Renal cortex interstitium (tissue), 11 donors: ENCODE results near the gene SLC66A1. TPM values are rescaled to one million over a fixed set of nuclear protein-coding genes. Genes with fewer than 3 reads are reported as not detected.
"Not testable (repeated sequence)": the region's sequence is repeated elsewhere in the genome, so short reads cannot be mapped to it uniquely, and the experiment has no call there.

ENCODE experiments used
- DNase-seq, 11 donors: peaks; one replicate each; pipeline ENCODE4 v3.0.0-alpha.2; 2013; ENCODE audit warnings: low read depth in 9 of 11, low spot score in 4 of 11; ENCODE audit errors: extremely low read depth in 1 of 11
- polyA plus RNA-seq, 3 donors: library from polyadenylated mRNA; unstranded; fragments of 120-200 nt; gene quantifications; one replicate each; pipeline ENCODE4 v1.2.1, GENCODE V29; 2013; ENCODE audit not compliant: insufficient read length in 3 of 3

SLC66A1 gene
- polyA plus RNA-seq, 3 donors: 10.1 to 16.8 (median 15.7) TPM

DNA sequence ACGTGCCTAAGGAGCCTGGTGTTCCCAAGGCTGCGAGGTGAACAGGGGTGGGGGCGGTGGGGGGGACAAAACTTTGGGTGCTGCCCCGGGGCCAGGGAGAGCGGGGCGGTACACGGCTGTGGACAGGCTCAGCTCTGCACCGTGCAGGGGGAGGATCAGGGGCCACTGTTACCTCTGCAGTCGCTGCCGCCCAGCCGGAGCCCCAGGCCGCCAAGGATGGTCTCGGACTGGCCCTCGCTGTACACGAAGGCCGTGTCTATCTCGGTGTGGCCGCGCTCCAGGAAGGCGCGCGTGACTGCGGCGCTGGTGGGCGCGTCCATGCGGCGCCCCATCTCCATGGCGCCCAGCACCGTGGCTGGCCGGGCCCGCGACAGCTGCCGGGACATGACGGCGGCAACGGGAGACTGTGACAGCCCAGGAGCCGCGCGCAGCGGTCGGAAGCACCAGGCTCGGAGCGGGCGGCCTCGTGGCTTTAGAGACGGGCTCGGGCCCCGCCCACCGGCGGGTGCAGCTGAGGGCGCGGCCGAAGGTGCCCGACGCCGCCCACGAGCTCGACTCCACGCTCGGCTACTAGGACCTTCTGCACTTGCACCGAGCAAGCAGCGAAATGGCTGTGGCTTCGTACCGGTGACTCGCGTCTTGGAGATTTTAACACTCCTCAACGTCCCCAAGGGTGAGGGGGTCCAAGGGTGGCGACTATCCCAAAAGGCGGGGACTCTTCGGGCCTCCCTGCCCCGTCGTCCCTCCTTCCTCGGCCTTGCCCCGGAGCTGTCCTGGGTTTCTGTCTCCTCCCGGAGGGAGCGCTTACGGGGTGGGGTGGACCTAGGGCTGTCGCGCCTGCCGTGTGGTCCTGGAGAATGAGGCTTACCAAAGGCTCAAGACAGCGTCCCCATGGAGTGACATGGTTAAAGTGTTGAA lies 23.5 kb upstream of the SLC66A1 start, which contains the start of gene AKR7A3:
AKR7A3 (minus strand) TSS at position 447 of the 918 bp plus-strand sequence; CDS start at position 386, 61 bp downstream.
- peak in 1 of 11 donors; percentile 15 for DNase-seq

DNA sequence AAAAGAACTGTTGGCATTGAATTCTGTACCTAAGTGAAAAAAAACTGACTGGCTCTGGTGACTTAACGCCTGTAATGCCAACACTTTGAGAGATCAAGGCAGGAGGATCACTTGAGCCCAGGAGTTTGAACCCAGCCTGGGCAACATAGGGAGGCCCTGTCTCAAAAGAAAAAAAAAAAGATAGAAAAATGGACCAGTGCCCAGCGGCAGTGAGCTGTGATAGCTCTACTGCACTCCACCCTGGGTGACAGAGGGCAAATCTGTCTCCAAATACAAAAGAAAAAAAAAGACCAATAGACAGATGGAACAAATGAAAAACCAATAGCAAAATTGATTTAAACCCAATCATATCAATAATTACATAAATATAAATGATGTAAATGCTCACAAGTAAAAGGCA lies 22.9 kb upstream of the SLC66A1 start:
- no peak for DNase-seq

DNA sequence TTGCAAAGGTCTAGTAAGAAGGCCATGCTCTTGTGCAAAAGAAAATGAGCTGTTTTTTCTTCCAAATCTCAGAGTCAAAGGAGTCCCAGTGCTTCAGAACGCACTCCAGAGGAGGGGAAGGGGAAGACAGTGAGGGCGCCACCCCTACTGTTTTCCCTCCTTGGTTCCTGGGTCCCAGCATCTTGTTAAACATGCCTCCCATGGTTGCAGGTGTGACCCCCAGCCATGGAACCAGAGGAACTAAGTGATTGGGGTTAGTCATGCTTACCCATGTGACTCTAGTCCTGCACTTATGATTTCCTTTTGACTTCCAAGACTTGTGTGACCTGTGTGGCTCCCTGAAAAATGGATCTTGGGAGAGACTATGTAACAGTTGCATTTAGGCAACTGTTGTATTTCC lies 17.5 kb upstream of the SLC66A1 start:
- no peak for DNase-seq

DNA sequence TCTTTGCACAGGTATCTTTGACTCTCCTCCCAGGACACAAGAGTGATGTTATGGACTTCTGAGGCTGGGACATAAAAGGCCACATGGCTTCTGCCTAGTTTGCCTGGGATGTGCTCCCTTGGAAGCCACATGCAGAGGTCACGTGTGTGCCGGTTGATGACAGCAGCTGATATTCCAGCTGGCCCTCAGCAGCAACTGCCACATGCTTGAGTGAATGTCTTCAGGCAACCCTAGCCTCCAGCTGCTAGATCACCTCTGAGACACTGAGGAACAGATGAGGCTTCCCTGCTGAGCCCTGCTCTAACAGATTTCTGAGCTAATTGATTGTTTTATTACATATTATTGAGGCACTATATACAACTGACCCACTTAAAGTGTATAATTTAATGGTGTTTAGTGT lies 11.9 kb upstream of the SLC66A1 start:
- DNase-seq: no peak

DNA sequence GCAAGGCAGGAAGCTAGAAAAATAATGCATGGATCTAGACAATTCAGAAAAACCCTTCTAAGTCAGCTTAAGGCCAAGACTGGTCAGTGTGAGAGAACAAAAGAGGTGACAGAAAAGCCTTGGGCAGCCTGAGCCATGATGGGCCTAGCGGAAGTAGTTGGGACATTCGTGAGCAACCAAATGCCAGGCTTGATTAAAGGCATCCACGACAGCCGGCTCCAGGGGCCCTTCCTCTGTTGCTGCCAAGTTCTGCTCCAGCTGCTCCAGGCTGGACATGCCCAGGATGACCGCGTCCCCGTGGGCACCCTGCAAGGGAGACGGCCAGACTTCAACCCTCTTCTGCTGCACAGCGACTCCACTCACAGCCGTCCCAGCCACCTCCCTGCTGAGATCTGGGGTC lies 8.0 kb upstream of the SLC66A1 start:
- not testable (repeated sequence) for DNase-seq

DNA sequence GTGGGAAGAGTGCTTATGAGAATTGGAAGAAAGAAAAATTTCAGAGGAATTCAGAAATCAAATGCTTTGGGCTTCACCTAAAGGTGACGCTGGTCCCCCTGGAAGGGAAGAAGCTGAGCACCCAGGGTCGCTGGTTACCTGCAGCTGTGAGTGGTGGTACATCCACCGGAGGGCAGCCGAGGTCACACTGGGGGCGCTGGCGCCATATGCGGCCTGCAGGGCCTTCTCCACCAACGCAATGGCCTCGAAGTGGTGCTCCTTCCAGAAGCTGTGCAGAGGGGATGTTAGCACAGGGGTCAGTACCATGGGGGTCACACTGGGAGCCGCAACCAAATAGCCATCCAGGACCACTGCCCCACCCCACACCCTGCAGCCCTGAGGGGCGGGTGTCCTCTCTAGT lies 6.2 kb upstream of the SLC66A1 start:
- DNase-seq: no peak

DNA sequence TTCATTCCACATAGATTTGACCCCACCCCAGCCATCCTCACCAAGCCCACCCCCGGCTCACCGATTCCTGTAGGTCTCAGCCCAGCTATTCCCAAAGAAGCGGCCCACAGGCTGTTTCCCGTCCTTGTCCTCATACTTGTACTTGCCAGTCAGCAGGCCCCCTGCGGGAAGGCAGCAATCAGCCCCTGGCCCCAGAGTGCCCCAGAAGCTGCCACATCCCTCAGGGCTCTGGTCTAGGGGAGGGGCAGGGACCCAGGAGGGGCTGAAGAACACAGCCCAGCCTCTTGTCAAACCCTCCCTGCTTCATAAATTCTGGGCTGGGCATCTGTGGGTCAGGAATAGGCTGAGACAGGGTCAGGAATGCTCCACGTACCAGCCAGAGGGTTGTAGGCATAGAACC lies 5.2 kb upstream of the SLC66A1 start:
- DNase-seq: no peak

DNA sequence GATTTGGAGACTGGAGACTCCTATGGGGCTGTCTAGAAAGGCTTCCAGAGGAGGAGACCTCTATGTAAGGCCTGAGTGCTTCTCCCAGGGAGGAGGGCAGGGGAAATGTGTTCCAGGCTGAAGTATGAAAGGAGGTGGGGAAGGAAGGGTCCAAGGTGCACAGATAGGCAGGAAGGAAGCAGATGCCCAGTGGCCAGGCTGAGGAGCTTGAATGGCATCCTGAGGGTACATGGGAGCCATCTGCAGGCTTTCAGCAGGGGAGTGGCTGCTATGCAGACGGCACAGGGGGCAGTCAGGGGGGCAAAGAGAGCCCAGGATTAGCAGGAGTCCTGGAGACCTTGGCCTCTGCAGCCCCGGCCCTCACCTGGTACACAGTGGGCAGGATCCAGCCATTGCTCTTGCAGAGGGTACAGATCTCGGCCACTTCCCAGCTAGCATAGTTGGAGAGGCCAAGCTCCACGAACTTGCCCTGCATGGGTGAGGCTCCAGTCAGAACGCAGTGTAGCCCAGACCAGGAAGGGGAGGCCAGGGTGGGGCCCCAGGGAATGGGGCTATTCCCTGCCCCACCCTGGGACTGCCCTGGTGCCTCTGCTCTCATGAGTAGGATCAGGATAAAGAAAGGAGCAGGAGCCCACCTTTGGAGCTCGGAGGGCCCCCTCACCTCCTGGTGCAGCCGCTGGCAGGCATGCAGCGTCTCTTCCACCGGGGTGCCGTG lies 4.2 kb upstream of the SLC66A1 start:
- DNase-seq: no peak

DNA sequence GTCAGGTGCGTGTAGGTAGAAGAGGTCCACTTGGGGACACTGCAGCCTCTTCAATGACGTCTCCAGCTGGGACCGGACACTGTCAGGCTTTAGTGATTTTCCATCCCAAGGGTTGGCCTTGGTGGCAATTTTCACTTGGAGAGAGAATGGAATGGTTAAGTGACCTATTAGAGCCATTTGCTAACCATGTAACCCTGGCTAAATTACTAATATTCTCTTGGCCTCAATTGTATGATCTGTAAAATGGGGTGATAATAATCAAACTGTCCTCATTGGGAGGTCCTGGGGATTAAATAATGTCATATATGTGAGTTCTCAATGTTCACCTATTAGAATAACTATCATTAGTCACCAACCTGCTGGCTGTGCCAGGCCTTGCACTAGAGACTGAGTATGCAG lies 3.6 kb upstream of the SLC66A1 start:
- DNase-seq: no peak

DNA sequence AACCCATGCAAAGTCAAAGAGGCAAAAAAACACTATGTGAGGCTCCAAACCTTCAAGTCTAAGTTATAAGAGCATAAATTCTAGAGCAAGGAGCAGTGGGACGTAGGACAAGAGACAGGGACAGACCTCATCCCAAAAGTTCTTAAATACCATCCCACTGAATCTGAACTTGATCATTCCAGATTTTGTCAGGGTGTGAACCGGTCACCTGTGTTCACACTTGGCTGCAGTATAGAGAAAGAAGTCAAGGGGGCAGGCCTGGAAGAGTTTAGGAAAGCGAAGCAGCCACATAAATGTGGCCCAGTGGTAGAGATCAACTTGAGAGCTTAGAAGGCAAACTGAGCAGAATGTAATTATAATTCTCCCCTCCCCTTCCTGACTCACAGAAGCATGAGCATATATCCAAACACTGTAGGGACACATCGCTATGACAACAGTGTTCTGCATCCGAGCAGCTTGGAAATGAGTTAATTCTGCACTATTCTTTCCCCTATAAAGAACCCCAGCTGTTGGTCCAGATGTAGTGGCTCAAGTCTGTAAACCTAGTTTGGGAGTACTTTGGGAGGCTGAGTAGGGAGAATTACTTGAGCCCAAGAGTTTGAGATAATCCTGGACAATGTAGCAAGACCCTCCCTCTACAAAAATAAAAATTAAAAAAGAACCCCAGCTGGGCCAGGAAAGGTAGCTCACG lies 2.9 kb upstream of the SLC66A1 start:
- DNase-seq: peak in 3 of 11 donors; percentile 12 to 45 (median 34)

DNA sequence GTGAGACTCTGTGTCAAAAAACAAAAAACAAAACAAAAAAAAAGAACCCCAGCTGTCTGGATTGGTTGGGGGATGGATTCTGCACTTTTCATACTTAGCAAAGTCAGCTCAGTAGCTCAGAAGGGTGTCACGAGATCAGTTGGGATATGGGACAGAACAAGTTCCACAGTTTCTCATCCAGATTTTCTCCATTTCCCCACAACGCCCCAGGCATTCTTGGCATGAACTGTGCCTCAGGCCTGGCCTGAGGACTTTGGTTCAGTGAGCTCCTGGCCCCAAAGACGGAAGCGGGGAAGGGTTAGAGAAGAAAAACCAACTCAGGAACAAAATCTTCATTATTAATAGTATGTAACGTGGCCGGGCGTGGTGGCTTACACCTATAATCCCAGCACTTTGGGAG lies 2.1 kb upstream of the SLC66A1 start:
- DNase-seq: no peak

DNA sequence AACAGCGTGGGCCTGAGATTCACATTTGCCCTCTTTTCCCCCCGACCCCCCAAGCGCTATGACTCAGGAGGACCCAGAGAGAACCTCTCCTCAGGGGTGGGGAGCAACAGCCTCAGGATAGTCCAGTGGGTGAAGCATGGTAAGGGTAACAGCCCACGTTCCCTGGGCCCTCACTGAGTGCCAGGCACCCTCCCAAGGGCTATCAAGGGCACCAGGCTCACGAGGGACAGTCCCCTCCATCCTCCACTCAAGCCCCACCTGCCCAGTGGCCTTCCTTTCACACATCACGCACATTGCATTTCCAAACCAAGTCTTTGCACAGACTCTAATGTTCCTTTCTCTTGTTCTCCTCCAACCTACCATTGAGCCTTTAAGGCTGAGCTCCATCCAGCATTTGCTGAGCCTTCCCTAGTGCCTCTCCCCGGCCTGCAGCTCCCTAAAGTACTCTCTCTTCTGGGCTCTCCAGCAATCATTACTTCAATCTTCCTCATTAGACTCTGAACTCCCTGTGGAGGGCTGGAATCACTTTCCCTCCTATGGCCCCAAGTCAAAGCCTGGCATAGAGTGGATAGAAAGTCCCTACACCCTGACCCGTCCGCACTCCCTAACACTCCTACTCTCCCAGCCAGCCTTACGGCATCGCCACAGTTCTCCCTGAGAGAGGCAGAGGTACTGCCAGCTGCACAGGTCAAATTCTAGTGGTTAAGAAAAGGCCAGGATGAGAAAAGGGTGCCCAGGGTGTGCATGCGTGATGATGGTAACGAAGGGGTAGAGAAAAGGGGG lies 1.2 kb upstream of the SLC66A1 start:
- peak in 1 of 11 donors; percentile 8 for DNase-seq

DNA sequence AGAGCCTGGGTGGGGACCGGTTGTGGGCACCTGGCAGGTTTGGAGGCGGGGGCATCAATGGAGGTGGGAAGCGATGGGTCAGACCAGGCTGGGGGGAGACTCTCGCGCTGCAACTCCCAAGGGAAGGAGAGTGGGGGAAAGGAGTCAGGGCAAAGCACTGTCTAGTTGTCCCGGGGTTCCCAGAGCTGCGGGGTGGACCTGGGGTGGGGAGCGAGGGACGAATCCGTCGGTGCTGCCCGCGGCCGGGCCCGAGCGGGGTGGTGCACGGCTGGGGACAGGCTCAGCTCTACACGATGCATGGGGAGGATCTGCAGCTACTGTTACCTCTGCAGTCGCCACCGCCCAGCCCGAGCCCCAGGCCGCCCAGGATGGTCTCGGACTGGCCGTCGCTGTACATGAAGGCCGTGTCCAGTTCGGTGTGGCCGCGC lies 609 bp upstream of the SLC66A1 start:
- DNase-seq: no peak

DNA sequence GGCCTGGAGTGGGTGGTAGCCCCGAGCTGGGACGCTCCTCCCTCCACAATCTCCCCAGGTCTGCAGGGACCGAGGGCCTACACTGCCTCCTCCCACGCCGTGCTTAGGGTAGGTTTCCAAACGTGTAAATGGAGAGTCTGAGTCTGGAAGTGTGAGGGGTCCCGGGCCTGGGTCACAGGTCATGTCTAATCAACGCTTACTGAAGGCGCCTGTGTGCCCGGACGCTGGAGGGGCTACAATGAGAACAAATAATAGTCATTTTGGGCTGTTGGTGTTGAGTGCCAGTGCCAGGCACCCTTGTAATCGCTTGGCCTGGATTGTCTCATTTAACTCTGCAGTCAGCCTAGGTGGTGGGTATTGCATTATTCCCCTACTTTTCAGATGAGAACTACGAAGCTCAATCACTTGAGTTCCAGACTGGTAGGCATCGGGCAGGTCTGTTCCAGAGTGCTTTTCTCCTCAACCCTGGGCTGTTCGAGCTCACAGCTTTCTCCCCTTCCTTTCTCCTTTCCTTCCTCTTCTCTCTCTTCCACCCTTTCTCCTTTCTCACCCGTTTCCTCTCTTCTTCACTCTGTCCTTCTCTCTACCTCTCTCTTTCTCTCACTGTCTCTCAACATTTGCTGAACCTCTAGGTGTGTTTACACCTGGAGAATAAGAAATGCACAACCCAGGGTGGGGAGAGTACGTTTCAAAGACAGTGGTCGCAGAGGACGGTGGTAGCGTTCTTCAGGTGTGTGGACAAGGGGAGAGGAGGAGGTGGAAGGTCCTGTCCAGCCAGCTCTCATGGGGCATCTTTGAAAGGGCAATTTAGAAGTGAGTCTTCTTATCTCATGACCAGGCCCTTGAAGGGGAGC lies 883 bp downstream of the SLC66A1 start:
- peak in 1 of 11 donors; percentile 23 for DNase-seq

DNA sequence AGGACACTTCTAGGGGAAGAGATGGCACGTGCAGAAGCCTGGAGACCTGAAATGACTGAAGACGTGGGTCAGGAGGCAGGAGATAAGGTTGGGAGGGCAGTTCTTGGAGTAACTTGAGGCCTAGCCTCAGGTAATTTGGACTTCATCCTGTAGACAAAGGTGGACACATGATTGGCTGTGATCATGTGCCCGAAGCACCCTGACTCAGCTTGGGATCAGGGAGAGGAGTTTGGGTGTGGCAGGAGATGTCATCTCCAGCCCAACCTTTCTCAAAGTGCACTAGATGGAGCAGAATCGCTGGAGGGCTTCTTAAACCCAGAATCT lies 1.5 kb downstream of the SLC66A1 start:
- no peak for DNase-seq

DNA sequence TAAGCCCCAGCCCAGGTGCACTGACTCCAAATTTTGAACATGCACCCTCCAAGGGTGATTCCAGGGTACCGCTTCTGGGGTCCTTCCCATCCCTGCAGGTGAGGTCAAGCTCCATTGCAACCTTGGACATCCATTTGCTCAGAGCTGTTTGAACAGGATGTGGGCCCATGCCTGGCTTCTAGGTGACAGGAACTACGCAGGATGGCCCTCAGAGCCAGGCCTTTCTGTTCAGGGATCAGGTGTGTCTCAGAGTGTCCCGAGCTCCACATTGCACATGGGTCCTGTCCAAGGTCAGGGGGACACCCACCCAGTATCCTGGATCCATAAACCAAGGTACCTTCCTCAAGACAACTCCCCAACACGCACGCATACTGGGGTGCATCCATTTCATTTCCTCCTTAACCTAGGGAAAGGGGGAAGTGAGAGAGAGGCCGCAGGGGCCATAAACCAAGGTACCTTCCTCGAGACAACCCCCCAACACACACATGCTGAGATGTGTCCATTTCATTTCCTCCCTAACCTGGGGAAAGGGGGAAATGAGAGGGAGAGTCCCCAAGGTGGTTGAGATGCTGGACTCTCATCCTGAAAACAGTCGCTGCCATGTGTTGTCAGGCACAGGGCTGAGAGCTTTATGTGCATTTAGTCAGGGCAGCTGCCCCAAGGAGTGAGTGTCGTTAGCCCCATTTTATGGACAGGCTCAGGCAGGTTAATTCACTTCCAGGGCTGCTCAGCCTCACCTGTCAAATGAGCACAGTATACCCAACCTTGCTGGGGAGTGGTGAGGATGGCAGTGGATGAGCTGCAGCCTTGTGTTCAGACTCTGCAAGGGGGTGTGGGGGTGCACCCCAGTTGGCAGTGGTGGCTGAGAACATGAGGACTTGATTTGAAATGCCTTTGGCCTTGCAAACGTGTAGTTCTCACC lies 2.1 kb downstream of the SLC66A1 start:
- no peak for DNase-seq
